K562 (cell line): ENCODE results near the gene PACS1. TPM values are rescaled to one million over a fixed set of nuclear protein-coding genes. Genes with fewer than 3 reads are reported as not detected.
A peak's percentile ranks its signal among the peaks of the same experiment; 100 is the strongest.

ENCODE experiments used
- ATAC-seq: fragments of 200-7000 bp; cut with Tn5 transposase; 3 replicates; pipeline ENCODE4 v1.9.1; 2020; ENCODE audit warnings: moderate library complexity
- BruUV-seq: library from RNA; stranded (reverse); fragments of 400-500 nt; replicated peaks from 2 replicates; lab custom pipeline; 2021; lab: Mats Ljungman, UMichigan
- CTCF ChIA-PET: fragments of 300-600 bp; formaldehyde crosslinking; extraction: SDS; loops from one replicate; lab custom pipeline; 2021; ENCODE audit warnings: low intra/inter-chr PET ratio; lab: Yijun Ruan, JAX
- POLR2A ChIA-PET: fragments of 300-600, 350-650 bp; sonication (Branson Sonifier 250); formaldehyde crosslinking; extraction: SDS; loops from one replicate; lab custom pipeline; 2021; ENCODE audit warnings: antibody characterized with exemption, inconsistent platforms; lab: Yijun Ruan, JAX
- DNase-seq, 4 experiments: peaks; one replicate each; pipeline versions ENCODE4 v3.0.0 to v3.0.0-alpha.2; 2011 to 2018; ENCODE audit warnings: low spot score in 3 of 4, mixed read lengths in 3 of 4; ENCODE audit errors: extremely low read depth in 1 of 4
- FAIRE-seq: peaks from 2 replicates; lab custom pipeline; 2011; peaks lifted over from hg19 to GRCh38; lab: Jason Lieb, UNC
- H2AFZ ChIP-seq: 2 replicates; pipeline ENCODE4 v1.6.0; 2011; ENCODE audit warnings: low read depth, low read length, control low read depth, inconsistent platforms
- H3K27ac ChIP-seq: fragments of 200-600 bp; 3 replicates; pipeline ENCODE4 v1.8.0; 2011; ENCODE audit warnings: low read depth, mild to moderate bottlenecking, control low read depth, inconsistent platforms, low read length, moderate library complexity, mixed read lengths; ENCODE audit errors: extremely low read depth
- H3K27me3 ChIP-seq, 2 experiments: fragments of 300-600 bp in 1 of 2; 2 replicates in 1 of 2; 3 replicates in 1 of 2; pipeline versions ENCODE4 v1.6.0 to v1.8.0; 2011; ENCODE audit warnings: inconsistent platforms in 2 of 2, low read length in 2 of 2, mild to moderate bottlenecking in 1 of 2, mixed read lengths in 1 of 2, moderate library complexity in 1 of 2; ENCODE audit not compliant: control insufficient read depth in 2 of 2, insufficient read depth in 2 of 2
- H3K36me3 ChIP-seq: fragments of 300-600 bp; 3 replicates; pipeline ENCODE4 v1.8.0; 2011; ENCODE audit warnings: mild to moderate bottlenecking, low read length, inconsistent platforms; ENCODE audit not compliant: control insufficient read depth, insufficient read depth
- H3K4me1 ChIP-seq, 2 experiments: fragments of 200-600 bp in 1 of 2; replicated peaks in 1 of 2; 2 replicates in 1 of 2; 3 replicates in 1 of 2; pipeline versions ENCODE4 v1.5.1 to v1.8.0; 2011; ENCODE audit warnings: inconsistent platforms in 2 of 2, low read length in 2 of 2, mild to moderate bottlenecking in 1 of 2, mixed read lengths in 1 of 2, moderate library complexity in 1 of 2; ENCODE audit not compliant: control insufficient read depth in 2 of 2, insufficient read depth in 2 of 2
- H3K4me2 ChIP-seq: 2 replicates; pipeline ENCODE4 v1.6.1; 2011; ENCODE audit warnings: low read length, control low read depth, inconsistent platforms, mixed read lengths; ENCODE audit not compliant: insufficient read depth
- H3K4me3 ChIP-seq: fragments of 200-600 bp; sonication (generic), shearing (Covaris generic); 2 replicates; pipeline ENCODE4 v1.5.1; 2016; ENCODE audit warnings: control low read depth, inconsistent platforms
- H3K79me2 ChIP-seq: fragments of 200-600 bp; 3 replicates; pipeline ENCODE4 v1.8.0; 2011; ENCODE audit warnings: low read length, inconsistent platforms; ENCODE audit not compliant: control insufficient read depth, insufficient read depth
- H3K9ac ChIP-seq, 2 experiments: 2 replicates each; pipeline versions ENCODE4 v1.6.0 to v1.6.1; 2011; ENCODE audit warnings: low read depth in 2 of 2, low read length in 2 of 2, control low read depth in 1 of 2, inconsistent platforms in 1 of 2, mild to moderate bottlenecking in 1 of 2, mixed read lengths in 1 of 2; ENCODE audit not compliant: insufficient read depth in 1 of 2
- H3K9me1 ChIP-seq: one replicate; pipeline ENCODE4 v1.6.0; 2011; ENCODE audit warnings: inconsistent platforms, mild to moderate bottlenecking, low read length, moderate library complexity; ENCODE audit not compliant: control insufficient read depth, insufficient read depth
- H3K9me3 ChIP-seq: replicated peaks from 2 replicates; pipeline ENCODE4 v1.5.1; 2011; ENCODE audit warnings: low read depth, low read length, inconsistent platforms; ENCODE audit not compliant: control insufficient read depth, insufficient read depth
- H4K20me1 ChIP-seq: replicated peaks from 2 replicates; pipeline ENCODE4 v1.6.1; 2011; ENCODE audit warnings: low read length, inconsistent platforms, mixed read lengths; ENCODE audit not compliant: control insufficient read depth, insufficient read depth
- BCOR ChIP-seq: fragments of 450-650 bp; IDR thresholded peaks from 2 replicates; pipeline ENCODE4 v1.6.1; 2016
- JUND ChIP-seq, 2 experiments: IDR thresholded peaks; 2 replicates in 1 of 2; 3 replicates in 1 of 2; pipeline ENCODE4 v1.6.1; 2011; ENCODE audit warnings: borderline replicate concordance in 2 of 2, low read depth in 2 of 2, low read length in 2 of 2, improper control_type of control experiment in 1 of 2, missing biosample characterization in 1 of 2, missing genetic modification characterization in 1 of 2, missing genetic modification reagents in 1 of 2
- RBM25 ChIP-seq: fragments of 200-400 bp; formaldehyde crosslinking; IDR thresholded peaks from 2 replicates; pipeline ENCODE4 v1.6.1; 2018; ENCODE audit warnings: low read length, low read depth, moderate library complexity; ENCODE audit not compliant: severe bottlenecking
- TEAD4 ChIP-seq, 2 experiments: sonication (generic) in 1 of 2; formaldehyde crosslinking in 1 of 2; IDR thresholded peaks; 2 replicates each; pipeline versions ENCODE4 v1.6.1 to v1.8.0; 2012 to 2022; ENCODE audit warnings: borderline replicate concordance in 1 of 2, inconsistent platforms in 1 of 2, low read length in 1 of 2, mild to moderate bottlenecking in 1 of 2, missing genetic modification reagents in 1 of 2
- ZFP36 ChIP-seq: fragments of 150-350 bp; IDR thresholded peaks from 2 replicates; pipeline ENCODE4 v1.6.1; 2018; ENCODE audit warnings: low read length, low read depth; ENCODE audit not compliant: partially characterized antibody
- WGBS: fragments of 100-300 bp; shearing (Covaris generic); methylation state at CpG from one replicate; pipeline ENCODE4 v1.1.6; 2016; ENCODE audit warnings: low coverage, mixed read lengths; ENCODE audit not compliant: insufficient coverage; ENCODE audit errors: missing lambda C conversion rate; 5-methylcytosine and 5-hydroxymethylcytosine counted together
- in situ Hi-C: fragments of 300-500 bp; cut with MboI; formaldehyde crosslinking; loops from 4 replicates; pipeline ENCODE4 v1.15.0; 2018; ENCODE audit warnings: inconsistent platforms, mixed read lengths
- intact Hi-C: fragments of 100-400 bp; cut with micrococcal nuclease; formaldehyde crosslinking; loops from 2 replicates; pipeline ENCODE4 v1.14.2; 2022
- polyA plus RNA-seq, 8 experiments: library from polyadenylated mRNA; depleted of rRNA in 4 of 8; stranded (reverse) in 5 of 8; unstranded in 3 of 8; fragments of >200 nt; fragmentation: Nextera tagmentation in 2 of 8; fragmentation: Illumina TruSeq in 1 of 8; extraction: Ambion mirVana in 2 of 8; extraction: Trizol in 1 of 8; gene quantifications; 2 replicates each; pipeline versions ENCODE4 v1.2.1 to v1.2.3, GENCODE V29; 2011 to 2014; ENCODE audit warnings: inconsistent platforms in 1 of 8, missing spikeins in 1 of 8
- total RNA-seq, 7 experiments: library from RNA; depleted of rRNA in 6 of 7; stranded (reverse); fragments of >200 nt in 6 of 7; fragmentation: Illumina TruSeq in 2 of 7; extraction: Trizol in 2 of 7; gene quantifications; 2 replicates each; pipeline versions ENCODE4 v1.2.1 to v1.2.3, GENCODE V29; 2011 to 2021; ENCODE audit warnings: low replicate concordance in 1 of 7
- TF ChIP-seq, protein P1 (sequence below): sonication (generic); formaldehyde crosslinking; IDR thresholded peaks from 2 replicates; pipeline ENCODE4 v1.8.1; 2023; ENCODE audit warnings: mild to moderate bottlenecking, missing genetic modification reagents

PACS1 gene
- total and polyA plus RNA-seq, 9 of the 15 experiments (the other 6 are each of a cell fraction or from before 2014, with no cell fraction given): 0.34 to 28.1 (median 8.5) TPM

- H3K9ac ChIP-seq: no peak overlapping the region
- POLR2A ChIA-PET: no interaction called here
- no peaks in the 10 kb centered on the region for H3K27me3 ChIP-seq
- H3K4me2 ChIP-seq: no peak overlapping the region
- no peak overlapping the region for H3K4me3 ChIP-seq
- H3K36me3 ChIP-seq: peaks cover 64% of the 10 kb centered on the region
- ATAC-seq: no peak
- no peak for FAIRE-seq
- H3K9me1 ChIP-seq: no peaks in the 10 kb centered on the region
- WGBS: 17% methylated on average over 1 of the region's 1 CpG
- H3K79me2 ChIP-seq: peaks cover 21% of the 10 kb centered on the region
- CTCF ChIA-PET: no interaction called here
- BruUV-seq: no TSS peak
- no peak for DNase-seq
- peaks cover 6% of the 10 kb centered on the region; the same call in 1 of the 2 replicates for H4K20me1 ChIP-seq
- H3K27ac ChIP-seq: no peak overlapping the region
- peaks cover 5 to 22% of the 10 kb centered on the region in 2 experiments; a peak in 4 of 5 replicates for H3K4me1 ChIP-seq
- TF ChIP-seq JUND (IDR thresholded peaks at IDR 0.05; ENCODE audit: borderline replicate concordance, low read depth, low read length) (no peak), JUND (tag; IDR thresholded peaks at IDR 0.05; ENCODE audit: borderline replicate concordance, low read depth, low read length) (no peak), ZFP36 (peak; percentile 65), TEAD4 (IDR thresholded peaks at IDR 0.05; ENCODE audit: low read length) (no peak), TEAD4 (CRISPR knock-in tag; IDR thresholded peaks at IDR 0.05; ENCODE audit: borderline replicate concordance) (no peak), RBM25 (peak; percentile 78), BCOR (peak; percentile 41; the same call in 1 of the 2 replicates)
- TF ChIP-seq, protein P1, sequence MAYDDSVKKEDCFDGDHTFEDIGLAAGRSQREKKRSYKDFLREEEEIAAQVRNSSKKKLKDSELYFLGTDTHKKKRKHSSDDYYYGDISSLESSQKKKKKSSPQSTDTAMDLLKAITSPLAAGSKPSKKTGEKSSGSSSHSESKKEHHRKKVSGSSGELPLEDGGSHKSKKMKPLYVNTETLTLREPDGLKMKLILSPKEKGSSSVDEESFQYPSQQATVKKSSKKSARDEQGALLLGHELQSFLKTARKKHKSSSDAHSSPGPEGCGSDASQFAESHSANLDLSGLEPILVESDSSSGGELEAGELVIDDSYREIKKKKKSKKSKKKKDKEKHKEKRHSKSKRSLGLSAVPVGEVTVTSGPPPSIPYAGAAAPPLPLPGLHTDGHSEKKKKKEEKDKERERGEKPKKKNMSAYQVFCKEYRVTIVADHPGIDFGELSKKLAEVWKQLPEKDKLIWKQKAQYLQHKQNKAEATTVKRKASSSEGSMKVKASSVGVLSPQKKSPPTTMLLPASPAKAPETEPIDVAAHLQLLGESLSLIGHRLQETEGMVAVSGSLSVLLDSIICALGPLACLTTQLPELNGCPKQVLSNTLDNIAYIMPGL (CRISPR knock-in tag): no peak
- in situ Hi-C loops: no loop called here
- no peak overlapping the region for H2AFZ ChIP-seq
- H3K9me3 ChIP-seq: no peaks in the 10 kb centered on the region
- intact Hi-C loops: no loop called here
Measured at GRCh38 chr11:66274219-66274618, 204.1 kb downstream of the PACS1 start.
